Neuronal stem cell (in vitro differentiated cells): ENCODE data around the gene PDZK1IP1.

Experiments
- DNase-seq: peaks from one replicate; pipeline ENCODE4 v3.0.0-alpha.2; 2013; ENCODE audit warnings: low spot score
- H2AFZ ChIP-seq: one replicate; pipeline ENCODE4 v1.6.1; 2013; ENCODE audit warnings: mild to moderate bottlenecking, low read length, inconsistent platforms
- H2AK5ac ChIP-seq: 2 replicates; pipeline ENCODE4 v1.6.1; 2013; ENCODE audit warnings: low read depth, mild to moderate bottlenecking, inconsistent platforms, low read length, moderate library complexity, mixed read lengths
- H2BK120ac ChIP-seq: 2 replicates; pipeline ENCODE4 v1.6.1; 2013; ENCODE audit warnings: low read depth, mild to moderate bottlenecking, inconsistent platforms, low read length, moderate library complexity, mixed read lengths
- H2BK12ac ChIP-seq: one replicate; pipeline ENCODE4 v1.6.1; 2013; ENCODE audit warnings: low read length, inconsistent platforms
- H2BK15ac ChIP-seq: 2 replicates; pipeline ENCODE4 v1.6.1; 2013; ENCODE audit warnings: mild to moderate bottlenecking, low read length, inconsistent platforms, mixed read lengths
- H2BK5ac ChIP-seq: one replicate; pipeline ENCODE4 v1.6.1; 2013; ENCODE audit warnings: inconsistent platforms, mild to moderate bottlenecking, low read length, moderate library complexity
- H3K14ac ChIP-seq: one replicate; pipeline ENCODE4 v1.6.1; 2013; ENCODE audit warnings: low read length, inconsistent platforms
- H3K18ac ChIP-seq: 2 replicates; pipeline ENCODE4 v1.6.1; 2013; ENCODE audit warnings: low read length, inconsistent platforms
- H3K23ac ChIP-seq: 2 replicates; pipeline ENCODE4 v1.6.1; 2013; ENCODE audit warnings: low read depth, mild to moderate bottlenecking, mixed read lengths, low read length, inconsistent platforms; ENCODE audit not compliant: poor library complexity
- H3K27ac ChIP-seq: replicated peaks from 3 replicates; pipeline ENCODE4 v1.5.1; 2013; ENCODE audit warnings: low read length, inconsistent platforms
- H3K27me3 ChIP-seq, 3 experiments: 2 replicates each; pipeline ENCODE4 v1.6.1; 2013; ENCODE audit warnings: low read length in 3 of 3, mild to moderate bottlenecking in 2 of 3, inconsistent platforms in 1 of 3, low read depth in 1 of 3, mixed read lengths in 1 of 3, moderate library complexity in 1 of 3; ENCODE audit not compliant: control insufficient read depth in 3 of 3, insufficient read depth in 3 of 3
- H3K36me3 ChIP-seq, 2 donors: replicated peaks in 1 of 2; 2 replicates each; pipeline ENCODE4 v1.6.1; 2013; ENCODE audit warnings: low read length in 2 of 2; ENCODE audit not compliant: control insufficient read depth in 2 of 2, insufficient read depth in 2 of 2
- H3K4ac ChIP-seq: 2 replicates; pipeline ENCODE4 v1.6.1; 2013; ENCODE audit warnings: inconsistent platforms, mild to moderate bottlenecking, low read length, moderate library complexity
- H3K4me1 ChIP-seq, 2 donors: 1 replicate in 1 of 2; 2 replicates in 1 of 2; pipeline ENCODE4 v1.6.1; 2013; ENCODE audit warnings: low read length in 2 of 2, low read depth in 1 of 2; ENCODE audit not compliant: control insufficient read depth in 2 of 2, insufficient read depth in 1 of 2
- H3K4me2 ChIP-seq: one replicate; pipeline ENCODE4 v1.6.1; 2013; ENCODE audit warnings: mild to moderate bottlenecking, low read length, inconsistent platforms; ENCODE audit not compliant: insufficient read depth, poor library complexity, severe bottlenecking
- H3K4me3 ChIP-seq, 2 donors: 2 replicates each; pipeline ENCODE4 v1.5.1; 2013; ENCODE audit warnings: low read length in 2 of 2, mild to moderate bottlenecking in 2 of 2, inconsistent platforms in 1 of 2, moderate library complexity in 1 of 2
- H3K79me1 ChIP-seq: one replicate; pipeline ENCODE4 v1.6.1; 2013; ENCODE audit warnings: low read depth, mild to moderate bottlenecking, inconsistent platforms, low read length, moderate library complexity
- H3K9ac ChIP-seq: one replicate; pipeline ENCODE4 v1.6.1; 2013; ENCODE audit warnings: mild to moderate bottlenecking, low read depth, low read length, inconsistent platforms; ENCODE audit not compliant: poor library complexity
- H3K9me3 ChIP-seq, 2 donors: replicated peaks in 1 of 2; 2 replicates each; pipeline versions ENCODE3 to v1.6.1; 2013; ENCODE audit warnings: low read length in 2 of 2, mild to moderate bottlenecking in 2 of 2, inconsistent platforms in 1 of 2, low read depth in 1 of 2, mixed read lengths in 1 of 2, moderate library complexity in 1 of 2; ENCODE audit not compliant: control insufficient read depth in 2 of 2, insufficient read depth in 1 of 2
- H4K8ac ChIP-seq: one replicate; pipeline ENCODE4 v1.6.1; 2013; ENCODE audit warnings: low read depth, mild to moderate bottlenecking, inconsistent platforms, low read length, moderate library complexity
- H4K91ac ChIP-seq: one replicate; pipeline ENCODE4 v1.6.1; 2013; ENCODE audit warnings: low read length, low read depth, mild to moderate bottlenecking, inconsistent platforms; ENCODE audit not compliant: poor library complexity
- WGBS, 2 donors: extraction: QIAGEN DNeasy Blood & Tissue Kit; methylation state at CpG; one replicate each; pipeline ENCODE4 v1.1.7; 2013; ENCODE audit warnings: missing lambda C conversion rate in 2 of 2, mixed read lengths in 1 of 2; ENCODE audit not compliant: insufficient read length in 2 of 2, insufficient replicate concordance in 1 of 2; ENCODE audit errors: extremely low coverage in 2 of 2; 5-methylcytosine and 5-hydroxymethylcytosine counted together

Gene PDZK1IP1

DNA sequence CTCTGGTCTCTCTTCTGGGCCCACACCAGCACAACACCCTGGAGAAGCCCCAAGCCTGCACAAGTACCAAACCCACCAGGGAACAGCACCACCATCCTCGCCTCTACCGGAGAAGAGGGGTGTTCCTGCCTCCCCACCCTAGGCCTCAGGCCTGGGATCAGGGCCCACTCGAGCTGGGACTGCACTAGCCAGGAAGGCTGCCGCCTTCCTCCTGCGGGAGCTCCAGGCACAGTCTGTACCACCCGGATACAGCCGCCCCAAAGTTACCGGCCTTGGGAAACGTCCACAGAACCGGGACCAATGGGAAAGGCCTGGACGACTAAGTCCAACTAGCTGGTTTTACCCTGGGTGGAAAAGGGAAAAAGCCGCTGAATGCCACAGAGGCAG lies 38.8 kb upstream of the PDZK1IP1 start:
- Histone ChIP-seq H2BK15ac (no peak overlapping the region), H3K36me3 (no peaks in the 10 kb centered on the region), H4K8ac (no peak overlapping the region), H3K9me3 (peaks cover 1 to 2% of the 10 kb centered on the region in 2 donors), H3K4ac (no peak overlapping the region), H2BK120ac (no peak overlapping the region), H2AK5ac (no peak overlapping the region), H3K23ac (peak overlapping the region; percentile 19), H3K4me3 (no peak overlapping the region), H2BK12ac (no peak overlapping the region), H3K14ac (no peak overlapping the region), H3K4me2 (no peak overlapping the region), H2BK5ac (no peak overlapping the region), H3K18ac (no peak overlapping the region), H2AFZ (no peak overlapping the region), H3K27ac (no peak overlapping the region), H3K9ac (no peak overlapping the region), H3K4me1 (peaks cover 2 to 10% of the 10 kb centered on the region in 2 donors), H3K27me3 (peaks cover 80 to 100% (median 97%) of the 10 kb centered on the region in 3 experiments), H3K79me1 (no peaks in the 10 kb centered on the region), H4K91ac (no peak overlapping the region)
- WGBS, 2 donors, result no CpG with 5 or more reads among the region's 12 CpGs
- no peak for DNase-seq

DNA sequence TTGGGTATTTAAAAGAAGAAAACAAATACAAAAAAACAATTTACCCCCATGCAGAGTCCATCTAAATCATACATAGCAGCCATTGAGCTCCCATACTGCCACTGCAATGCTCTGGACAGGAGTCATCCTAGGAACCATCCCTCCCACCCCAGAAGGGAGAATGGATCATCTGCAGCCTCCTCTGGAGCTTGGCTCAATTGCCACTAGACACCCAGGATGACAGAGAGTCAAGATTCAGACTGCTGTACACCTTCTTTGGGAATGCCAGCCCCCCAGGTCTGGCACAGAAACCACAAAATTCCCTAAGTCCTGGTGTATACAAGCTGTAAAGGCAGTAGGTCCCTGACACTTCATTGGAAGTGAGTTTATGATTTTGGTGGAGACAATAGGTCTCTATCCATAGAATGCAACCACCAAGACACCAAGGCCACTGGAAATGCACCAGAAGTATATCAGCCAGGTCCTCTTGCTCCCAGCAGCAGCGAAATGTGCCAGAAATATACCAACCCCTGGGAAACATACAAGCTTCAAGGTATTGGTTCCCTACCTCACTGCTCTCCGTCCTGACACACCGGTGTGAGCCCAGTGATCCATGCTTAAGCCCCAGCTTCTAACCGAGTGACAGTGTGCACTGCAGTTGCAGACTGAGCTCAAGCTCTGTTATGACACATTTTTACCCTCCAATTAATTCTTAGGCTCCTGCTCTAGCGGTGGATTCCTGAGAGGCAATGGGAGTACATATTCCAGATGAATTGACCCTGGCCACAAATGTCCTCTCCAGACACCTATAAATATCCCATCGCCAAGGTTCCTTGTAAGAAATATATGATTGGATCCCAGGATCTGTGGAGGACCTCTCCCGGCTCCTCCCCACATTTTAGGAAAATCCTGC lies 37.8 kb upstream of the PDZK1IP1 start:
- no peak overlapping the region for H3K18ac ChIP-seq
- no peak overlapping the region for H3K4me3 ChIP-seq
- peaks cover 1 to 2% of the 10 kb centered on the region in 2 donors for H3K9me3 ChIP-seq
- no peak overlapping the region for H3K9ac ChIP-seq
- no peak overlapping the region for H2AK5ac ChIP-seq
- no peak overlapping the region for H2AFZ ChIP-seq
- no peak overlapping the region for H4K91ac ChIP-seq
- H3K23ac ChIP-seq, result no peak overlapping the region
- no peaks in the 10 kb centered on the region for H3K36me3 ChIP-seq
- no peaks in the 10 kb centered on the region for H3K79me1 ChIP-seq
- no peak overlapping the region for H3K14ac ChIP-seq
- H3K4ac ChIP-seq, result no peak overlapping the region
- H2BK120ac ChIP-seq, result no peak overlapping the region
- peaks cover 2 to 10% of the 10 kb centered on the region in 2 donors for H3K4me1 ChIP-seq
- H3K4me2 ChIP-seq, result no peak overlapping the region
- no peak overlapping the region for H2BK12ac ChIP-seq
- H2BK5ac ChIP-seq, result no peak overlapping the region
- peaks cover 82 to 100% (median 97%) of the 10 kb centered on the region in 3 experiments for H3K27me3 ChIP-seq
- H4K8ac ChIP-seq, result no peak overlapping the region
- H3K27ac ChIP-seq, result no peak overlapping the region
- no peak for DNase-seq
- no CpG with 5 or more reads among the region's 7 CpGs for WGBS, 2 donors
- no peak overlapping the region for H2BK15ac ChIP-seq

DNA sequence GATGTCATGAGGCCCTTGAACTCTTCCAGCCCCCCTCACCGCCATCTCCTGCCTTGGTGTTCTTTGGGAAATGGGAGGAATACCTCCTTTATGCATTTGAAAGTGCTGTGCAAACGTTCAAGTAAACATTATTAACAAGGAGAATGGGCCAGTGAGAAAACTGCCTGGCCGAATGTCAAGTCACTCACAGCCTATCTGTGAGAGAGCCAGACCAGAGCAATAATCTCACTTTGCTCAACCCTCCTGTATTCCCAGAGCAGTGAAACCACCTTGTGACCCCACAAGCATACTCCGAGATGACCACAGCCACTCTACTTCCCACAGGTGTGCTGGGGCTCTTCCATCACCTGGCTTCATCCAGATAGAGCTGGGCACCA lies 37.0 kb upstream of the PDZK1IP1 start:
- H3K4me3 ChIP-seq, result no peak overlapping the region
- no peak overlapping the region for H2BK5ac ChIP-seq
- no peak overlapping the region for H3K14ac ChIP-seq
- H3K23ac ChIP-seq, result no peak overlapping the region
- H3K18ac ChIP-seq, result no peak overlapping the region
- H3K4ac ChIP-seq, result no peak overlapping the region
- H3K79me1 ChIP-seq, result no peaks in the 10 kb centered on the region
- peaks cover 1 to 2% of the 10 kb centered on the region in 2 donors for H3K9me3 ChIP-seq
- no CpG with 5 or more reads among the region's 4 CpGs for WGBS, 2 donors
- no peak overlapping the region for H2AFZ ChIP-seq
- no peak overlapping the region for H3K4me2 ChIP-seq
- no peak overlapping the region for H2AK5ac ChIP-seq
- DNase-seq, result no peak
- no peak overlapping the region for H3K9ac ChIP-seq
- peaks cover 2 to 10% of the 10 kb centered on the region in 2 donors for H3K4me1 ChIP-seq
- no peak overlapping the region for H2BK120ac ChIP-seq
- H4K8ac ChIP-seq, result no peak overlapping the region
- H3K36me3 ChIP-seq, result no peaks in the 10 kb centered on the region
- H4K91ac ChIP-seq, result no peak overlapping the region
- no peak overlapping the region for H2BK15ac ChIP-seq
- H2BK12ac ChIP-seq, result no peak overlapping the region
- H3K27me3 ChIP-seq, result peaks cover 77 to 99% (median 98%) of the 10 kb centered on the region in 3 experiments
- no peak overlapping the region for H3K27ac ChIP-seq

DNA sequence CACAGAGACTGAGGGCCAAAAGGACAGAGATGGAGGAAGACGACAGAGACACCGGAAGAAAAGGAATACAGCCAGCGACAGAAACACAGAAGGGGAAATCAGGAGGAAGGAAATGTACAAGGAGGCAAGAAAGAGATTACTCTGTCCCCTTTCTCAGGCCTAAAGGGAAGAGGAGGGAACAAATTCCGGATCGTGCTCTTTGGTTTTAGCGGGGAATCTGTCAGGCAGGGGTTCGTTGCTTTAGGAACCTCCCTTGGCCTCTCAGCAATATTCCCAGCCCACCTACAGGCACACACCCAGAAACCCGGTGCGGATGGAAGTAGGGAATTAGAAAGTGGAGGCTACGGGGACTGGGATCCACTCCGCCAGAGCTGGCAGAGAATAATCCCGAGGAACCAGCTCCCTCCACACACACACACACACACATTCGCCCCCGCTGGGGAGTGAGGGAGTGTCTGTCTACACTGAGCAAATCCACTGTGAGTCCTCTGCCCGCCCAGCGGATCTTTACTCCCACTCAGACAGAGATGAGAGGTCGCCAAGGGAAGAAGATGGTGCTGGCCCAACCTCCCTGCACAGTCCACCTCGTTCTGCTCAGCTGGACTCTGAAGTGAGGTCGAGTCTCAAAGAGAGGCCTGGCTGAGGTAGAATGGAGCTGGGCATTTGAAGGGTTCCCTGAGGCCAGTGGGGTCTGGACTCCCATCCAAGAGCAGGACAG lies 36.4 kb upstream of the PDZK1IP1 start:
- Histone ChIP-seq H3K79me1 (no peaks in the 10 kb centered on the region), H3K4me1 (peaks cover 2 to 6% of the 10 kb centered on the region in 2 donors), H2BK15ac (no peak overlapping the region), H2AK5ac (no peak overlapping the region), H4K91ac (no peak overlapping the region), H3K9me3 (peaks cover 1 to 2% of the 10 kb centered on the region in 2 donors), H2BK120ac (no peak overlapping the region), H3K36me3 (no peaks in the 10 kb centered on the region), H3K9ac (peak overlapping the region; percentile 45), H4K8ac (no peak overlapping the region), H3K23ac (no peak overlapping the region), H3K4me3 (no peak overlapping the region), H3K27ac (no peak overlapping the region), H3K4me2 (no peak overlapping the region), H3K4ac (no peak overlapping the region), H3K18ac (no peak overlapping the region), H2BK5ac (peak overlapping the region; percentile 0), H2AFZ (peak overlapping the region; percentile 83), H2BK12ac (no peak overlapping the region), H3K14ac (no peak overlapping the region), H3K27me3 (peaks cover 71 to 98% (median 97%) of the 10 kb centered on the region in 3 experiments)
- no CpG with 5 or more reads among the region's 19 CpGs for WGBS, 2 donors
- no peak for DNase-seq
